Liver (tissue), 9 donors: ENCODE measurements around the gene SASH3. TPM values are rescaled to one million over a fixed set of nuclear protein-coding genes. Genes with fewer than 3 reads are reported as not detected.

Experiments
- DNase-seq: peaks from one replicate; pipeline ENCODE4 v3.0.0-alpha.2; 2017; ENCODE audit warnings: low spot score
- H3K27ac ChIP-seq, 2 donors: one replicate each; pipeline ENCODE4 v1.7.0; 2013; ENCODE audit warnings: inconsistent platforms in 2 of 2, low read length in 2 of 2, control low read depth in 1 of 2, low read depth in 1 of 2, mild to moderate bottlenecking in 1 of 2
- H3K27me3 ChIP-seq, 4 donors: one replicate each; pipeline versions ENCODE4 v1.6.1 to v1.7.0; 2013; ENCODE audit warnings: low read length in 3 of 4, inconsistent platforms in 1 of 4, mild to moderate bottlenecking in 1 of 4, moderate library complexity in 1 of 4; ENCODE audit not compliant: control insufficient read depth in 4 of 4, insufficient read depth in 4 of 4
- H3K36me3 ChIP-seq, 4 donors: one replicate each; pipeline versions ENCODE4 v1.6.1 to v1.7.0; 2013; ENCODE audit warnings: low read length in 3 of 4, mild to moderate bottlenecking in 3 of 4, low read depth in 1 of 4, moderate library complexity in 1 of 4; ENCODE audit not compliant: control insufficient read depth in 4 of 4, insufficient read depth in 3 of 4
- H3K4me1 ChIP-seq, 4 donors: one replicate each; pipeline versions ENCODE4 v1.6.1 to v1.7.0; 2013; ENCODE audit warnings: low read length in 3 of 4, mild to moderate bottlenecking in 3 of 4, moderate library complexity in 1 of 4; ENCODE audit not compliant: control insufficient read depth in 4 of 4, insufficient read depth in 4 of 4
- H3K4me3 ChIP-seq, 3 donors: one replicate each; pipeline versions ENCODE4 v1.6.1 to v1.7.0; 2013; ENCODE audit warnings: low read length in 3 of 3, control low read depth in 1 of 3, low read depth in 1 of 3, mild to moderate bottlenecking in 1 of 3
- H3K9ac ChIP-seq, 2 donors: one replicate each; pipeline ENCODE4 v1.7.0; 2013; ENCODE audit warnings: low read length in 2 of 2, mild to moderate bottlenecking in 2 of 2, moderate library complexity in 2 of 2, control low read depth in 1 of 2, low read depth in 1 of 2
- H3K9me3 ChIP-seq, 4 donors: one replicate each; pipeline versions ENCODE4 v1.6.1 to v1.7.0; 2013; ENCODE audit warnings: low read length in 3 of 4; ENCODE audit not compliant: control insufficient read depth in 4 of 4
- EGR1 ChIP-seq, 2 donors: IDR thresholded peaks; 2 replicates each; pipeline ENCODE4 v1.6.1; 2016 to 2018; ENCODE audit warnings: antibody characterized with exemption in 2 of 2, low read depth in 2 of 2
- FOXA1 ChIP-seq: IDR thresholded peaks from 2 replicates; pipeline ENCODE4 v1.6.1; 2016; ENCODE audit warnings: antibody characterized with exemption
- FOXA2 ChIP-seq: IDR thresholded peaks from 2 replicates; pipeline ENCODE4 v1.6.1; 2016; ENCODE audit warnings: antibody characterized with exemption
- GABPA ChIP-seq, 2 donors: IDR thresholded peaks in 1 of 2; conservative IDR thresholded peaks in 1 of 2; 2 replicates each; pipeline ENCODE4 v1.6.1; 2016; ENCODE audit warnings: antibody characterized with exemption in 2 of 2, mild to moderate bottlenecking in 1 of 2, moderate library complexity in 1 of 2
- HNF4A ChIP-seq, 2 donors: conservative IDR thresholded peaks; 2 replicates each; pipeline ENCODE4 v1.6.1; 2016; ENCODE audit warnings: antibody characterized with exemption in 2 of 2, mild to moderate bottlenecking in 2 of 2
- HNF4G ChIP-seq: IDR thresholded peaks from 2 replicates; pipeline ENCODE4 v1.6.1; 2016; ENCODE audit warnings: antibody characterized with exemption
- NR2F2 ChIP-seq: IDR thresholded peaks from 2 replicates; pipeline ENCODE4 v1.6.1; 2016; ENCODE audit warnings: antibody characterized with exemption
- RAD21 ChIP-seq, 2 donors: IDR thresholded peaks; 2 replicates each; pipeline ENCODE4 v1.6.1; 2016; ENCODE audit warnings: antibody characterized with exemption in 2 of 2, mild to moderate bottlenecking in 2 of 2
- RXRA ChIP-seq, 2 donors: IDR thresholded peaks; 2 replicates each; pipeline ENCODE4 v1.6.1; 2017 to 2018; ENCODE audit warnings: antibody characterized with exemption in 2 of 2, mild to moderate bottlenecking in 1 of 2
- SP1 ChIP-seq: IDR thresholded peaks from 2 replicates; pipeline ENCODE4 v1.6.1; 2018; ENCODE audit warnings: antibody characterized with exemption, mild to moderate bottlenecking
- TAF1 ChIP-seq: conservative IDR thresholded peaks from 2 replicates; pipeline ENCODE4 v1.6.1; 2016; ENCODE audit warnings: antibody characterized with exemption, mild to moderate bottlenecking
- YY1 ChIP-seq: IDR thresholded peaks from 2 replicates; pipeline ENCODE4 v1.6.1; 2016; ENCODE audit warnings: antibody characterized with exemption, mild to moderate bottlenecking
- WGBS: extraction: QIAGEN DNeasy Blood & Tissue Kit; methylation state at CpG from one replicate; pipeline ENCODE4 v1.1.7; 2013; 5-methylcytosine and 5-hydroxymethylcytosine counted together
- polyA plus RNA-seq, 2 donors: library from polyadenylated mRNA; stranded (reverse) in 1 of 2; unstranded in 1 of 2; fragments of 200-250 nt in 1 of 2; fragments of >200 nt in 1 of 2; fragmentation: Nextera tagmentation in 1 of 2; extraction: Ambion mirVana in 1 of 2; gene quantifications; one replicate each; pipeline versions ENCODE4 v1.2.1 to v1.2.3, GENCODE V29; 2013 to 2015
- total RNA-seq, 2 donors: library from RNA; depleted of rRNA; stranded (reverse); fragments of >200 nt; gene quantifications; one replicate each; pipeline ENCODE4 v1.2.3, GENCODE V29; 2014
- TF ChIP-seq, protein P1 (sequence below): IDR thresholded peaks from 2 replicates; pipeline ENCODE4 v1.6.1; 2016; ENCODE audit warnings: antibody characterized with exemption, mild to moderate bottlenecking
- TF ChIP-seq, protein P2 (sequence below): fragments of 150-350 bp; IDR thresholded peaks from 2 replicates; pipeline ENCODE4 v1.5.1; 2017; ENCODE audit warnings: improper control_type of control experiment, low read depth, low read length; ENCODE audit not compliant: missing input control
- TF ChIP-seq, protein P3 (sequence below): IDR thresholded peaks from 2 replicates; pipeline ENCODE4 v1.6.1; 2016; ENCODE audit warnings: antibody characterized with exemption
- donor health status: healthy.
- donor health status: healthy.
- donor health status: healthy.
- donor health status: healthy.
- donor health status: healthy.

The SASH3 gene
- total and polyA plus RNA-seq, 4 donors = 1.8 to 9.5 (median 3.9) TPM

DNA sequence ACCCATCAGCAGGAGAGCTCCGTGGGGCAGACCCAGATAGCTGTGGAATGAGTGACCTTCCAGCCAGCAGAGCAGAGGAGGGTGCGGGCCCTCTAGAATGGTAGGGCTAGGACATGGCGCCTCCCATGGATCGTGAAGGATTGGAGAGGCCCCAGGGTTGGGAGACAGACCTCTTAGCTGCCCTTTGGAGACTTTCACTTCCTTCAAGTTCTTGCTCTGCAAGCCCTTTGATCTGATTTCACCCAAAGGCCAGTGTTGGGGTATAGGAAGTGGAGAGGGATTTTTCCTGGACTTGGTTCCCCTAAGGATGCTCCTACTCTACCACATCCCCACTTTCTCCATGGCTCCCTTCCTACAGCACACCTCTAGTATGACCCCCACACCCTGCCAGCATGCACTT, 3.0 kb downstream of the SASH3 start (continued):
- TF ChIP-seq, protein P1, sequence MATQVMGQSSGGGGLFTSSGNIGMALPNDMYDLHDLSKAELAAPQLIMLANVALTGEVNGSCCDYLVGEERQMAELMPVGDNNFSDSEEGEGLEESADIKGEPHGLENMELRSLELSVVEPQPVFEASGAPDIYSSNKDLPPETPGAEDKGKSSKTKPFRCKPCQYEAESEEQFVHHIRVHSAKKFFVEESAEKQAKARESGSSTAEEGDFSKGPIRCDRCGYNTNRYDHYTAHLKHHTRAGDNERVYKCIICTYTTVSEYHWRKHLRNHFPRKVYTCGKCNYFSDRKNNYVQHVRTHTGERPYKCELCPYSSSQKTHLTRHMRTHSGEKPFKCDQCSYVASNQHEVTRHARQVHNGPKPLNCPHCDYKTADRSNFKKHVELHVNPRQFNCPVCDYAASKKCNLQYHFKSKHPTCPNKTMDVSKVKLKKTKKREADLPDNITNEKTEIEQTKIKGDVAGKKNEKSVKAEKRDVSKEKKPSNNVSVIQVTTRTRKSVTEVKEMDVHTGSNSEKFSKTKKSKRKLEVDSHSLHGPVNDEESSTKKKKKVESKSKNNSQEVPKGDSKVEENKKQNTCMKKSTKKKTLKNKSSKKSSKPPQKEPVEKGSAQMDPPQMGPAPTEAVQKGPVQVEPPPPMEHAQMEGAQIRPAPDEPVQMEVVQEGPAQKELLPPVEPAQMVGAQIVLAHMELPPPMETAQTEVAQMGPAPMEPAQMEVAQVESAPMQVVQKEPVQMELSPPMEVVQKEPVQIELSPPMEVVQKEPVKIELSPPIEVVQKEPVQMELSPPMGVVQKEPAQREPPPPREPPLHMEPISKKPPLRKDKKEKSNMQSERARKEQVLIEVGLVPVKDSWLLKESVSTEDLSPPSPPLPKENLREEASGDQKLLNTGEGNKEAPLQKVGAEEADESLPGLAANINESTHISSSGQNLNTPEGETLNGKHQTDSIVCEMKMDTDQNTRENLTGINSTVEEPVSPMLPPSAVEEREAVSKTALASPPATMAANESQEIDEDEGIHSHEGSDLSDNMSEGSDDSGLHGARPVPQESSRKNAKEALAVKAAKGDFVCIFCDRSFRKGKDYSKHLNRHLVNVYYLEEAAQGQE = no peak
- TF ChIP-seq RXRA (IDR thresholded peaks at IDR 0.05) (no peak), GABPA (IDR thresholded peaks at IDR 0.05 in 1 of 2, conservative IDR thresholded peaks at IDR 0.05 in 1 of 2) (no peak)

DNA sequence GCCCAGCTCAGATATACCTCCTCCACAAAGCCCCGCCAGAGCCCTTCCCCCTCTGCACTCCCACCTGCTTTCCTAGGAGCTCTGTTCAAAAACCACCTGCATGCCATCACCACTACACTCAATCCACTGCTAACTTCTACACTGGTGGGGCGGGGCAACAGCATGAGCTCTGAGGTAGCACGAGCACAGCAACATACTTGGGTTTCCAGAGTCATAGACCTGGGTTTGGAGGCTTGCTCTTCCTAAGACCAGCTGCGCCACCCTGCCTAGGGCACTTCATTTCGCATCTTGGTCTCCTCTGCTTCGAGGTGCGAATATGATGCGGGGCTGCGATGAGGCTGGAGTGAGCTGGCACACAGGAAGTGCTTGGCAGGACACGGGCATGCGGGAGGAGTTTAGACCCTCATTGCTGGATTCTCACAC, 3.6 kb downstream of the SASH3 start:
- H3K36me3 ChIP-seq = no peaks in the 10 kb centered on the region
- WGBS = 90% methylated on average over 11 of the region's 11 CpGs

DNA sequence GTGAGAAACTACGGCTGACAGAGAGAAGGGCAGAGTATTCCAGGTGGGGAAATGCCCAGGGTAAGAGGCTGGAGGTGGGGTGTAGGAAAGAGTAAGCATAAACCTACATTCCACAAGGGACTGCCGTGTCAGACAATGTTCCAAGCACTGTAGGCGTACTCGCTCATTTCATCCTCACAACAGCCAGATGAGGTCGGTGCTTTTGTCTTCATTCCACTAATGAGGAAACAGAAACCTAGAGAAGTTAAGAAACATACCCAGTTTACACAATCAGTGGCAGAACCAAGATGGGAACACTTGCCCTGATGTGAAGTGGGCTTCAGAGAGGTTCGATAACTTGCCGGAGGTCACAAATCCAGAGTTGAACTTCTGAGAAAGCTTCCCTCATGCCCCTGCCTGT, 4.6 kb downstream of the SASH3 start:
- WGBS = 90% methylated on average over 7 of the region's 7 CpGs
- Histone ChIP-seq H3K4me3 (no peak overlapping the region), H3K27me3 (no peaks in the 10 kb centered on the region), H3K9me3 (no peaks in the 10 kb centered on the region), H3K27ac (no peak overlapping the region), H3K9ac (no peak overlapping the region), H3K36me3 (no peaks in the 10 kb centered on the region), H3K4me1 (no peaks in the 10 kb centered on the region)
- DNase-seq = no peak
- TF ChIP-seq SP1 (no peak), TAF1 (no peak), GABPA (IDR thresholded peaks at IDR 0.05 in 1 of 2, conservative IDR thresholded peaks at IDR 0.05 in 1 of 2) (no peak), YY1 (no peak), NR2F2 (no peak), FOXA1 (no peak), HNF4A (conservative IDR thresholded peaks at IDR 0.05) (no peak)
- TF ChIP-seq, protein P1 = no peak
- TF ChIP-seq, protein P2, sequence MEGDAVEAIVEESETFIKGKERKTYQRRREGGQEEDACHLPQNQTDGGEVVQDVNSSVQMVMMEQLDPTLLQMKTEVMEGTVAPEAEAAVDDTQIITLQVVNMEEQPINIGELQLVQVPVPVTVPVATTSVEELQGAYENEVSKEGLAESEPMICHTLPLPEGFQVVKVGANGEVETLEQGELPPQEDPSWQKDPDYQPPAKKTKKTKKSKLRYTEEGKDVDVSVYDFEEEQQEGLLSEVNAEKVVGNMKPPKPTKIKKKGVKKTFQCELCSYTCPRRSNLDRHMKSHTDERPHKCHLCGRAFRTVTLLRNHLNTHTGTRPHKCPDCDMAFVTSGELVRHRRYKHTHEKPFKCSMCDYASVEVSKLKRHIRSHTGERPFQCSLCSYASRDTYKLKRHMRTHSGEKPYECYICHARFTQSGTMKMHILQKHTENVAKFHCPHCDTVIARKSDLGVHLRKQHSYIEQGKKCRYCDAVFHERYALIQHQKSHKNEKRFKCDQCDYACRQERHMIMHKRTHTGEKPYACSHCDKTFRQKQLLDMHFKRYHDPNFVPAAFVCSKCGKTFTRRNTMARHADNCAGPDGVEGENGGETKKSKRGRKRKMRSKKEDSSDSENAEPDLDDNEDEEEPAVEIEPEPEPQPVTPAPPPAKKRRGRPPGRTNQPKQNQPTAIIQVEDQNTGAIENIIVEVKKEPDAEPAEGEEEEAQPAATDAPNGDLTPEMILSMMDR = no peak
- TF ChIP-seq, protein P3, sequence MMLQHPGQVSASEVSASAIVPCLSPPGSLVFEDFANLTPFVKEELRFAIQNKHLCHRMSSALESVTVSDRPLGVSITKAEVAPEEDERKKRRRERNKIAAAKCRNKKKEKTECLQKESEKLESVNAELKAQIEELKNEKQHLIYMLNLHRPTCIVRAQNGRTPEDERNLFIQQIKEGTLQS = no peak

More for the DNA sequence above, 3.6 kb downstream of the SASH3 start:
- TF ChIP-seq RXRA (IDR thresholded peaks at IDR 0.05) (no peak), GABPA (IDR thresholded peaks at IDR 0.05 in 1 of 2, conservative IDR thresholded peaks at IDR 0.05 in 1 of 2) (no peak), HNF4G (no peak), EGR1 (IDR thresholded peaks at IDR 0.05; ENCODE audit: low read depth in 2 of 2) (no peak), NR2F2 (no peak), FOXA2 (no peak), SP1 (no peak), HNF4A (conservative IDR thresholded peaks at IDR 0.05) (no peak), RAD21 (IDR thresholded peaks at IDR 0.05) (no peak), TAF1 (no peak)
- TF ChIP-seq, protein P1 = no peak
- TF ChIP-seq, protein P3 = no peak
- Histone ChIP-seq H3K27ac (no peak overlapping the region), H3K9me3 (no peaks in the 10 kb centered on the region), H3K27me3 (no peaks in the 10 kb centered on the region), H3K4me1 (no peaks in the 10 kb centered on the region), H3K4me3 (no peak overlapping the region), H3K9ac (no peak overlapping the region)
- DNase-seq = no peak
